NCI-H146 treated with DMSO at 0.1 percent for 48 hours (cell line): Measurements from ENCODE around the gene AMIGO3.

Experiments used
- DNase-seq: peaks from one replicate; lab custom pipeline; 2025; ENCODE audit not compliant: unreplicated experiment; lab: John Stamatoyannopoulos, UW

Gene AMIGO3

DNA sequence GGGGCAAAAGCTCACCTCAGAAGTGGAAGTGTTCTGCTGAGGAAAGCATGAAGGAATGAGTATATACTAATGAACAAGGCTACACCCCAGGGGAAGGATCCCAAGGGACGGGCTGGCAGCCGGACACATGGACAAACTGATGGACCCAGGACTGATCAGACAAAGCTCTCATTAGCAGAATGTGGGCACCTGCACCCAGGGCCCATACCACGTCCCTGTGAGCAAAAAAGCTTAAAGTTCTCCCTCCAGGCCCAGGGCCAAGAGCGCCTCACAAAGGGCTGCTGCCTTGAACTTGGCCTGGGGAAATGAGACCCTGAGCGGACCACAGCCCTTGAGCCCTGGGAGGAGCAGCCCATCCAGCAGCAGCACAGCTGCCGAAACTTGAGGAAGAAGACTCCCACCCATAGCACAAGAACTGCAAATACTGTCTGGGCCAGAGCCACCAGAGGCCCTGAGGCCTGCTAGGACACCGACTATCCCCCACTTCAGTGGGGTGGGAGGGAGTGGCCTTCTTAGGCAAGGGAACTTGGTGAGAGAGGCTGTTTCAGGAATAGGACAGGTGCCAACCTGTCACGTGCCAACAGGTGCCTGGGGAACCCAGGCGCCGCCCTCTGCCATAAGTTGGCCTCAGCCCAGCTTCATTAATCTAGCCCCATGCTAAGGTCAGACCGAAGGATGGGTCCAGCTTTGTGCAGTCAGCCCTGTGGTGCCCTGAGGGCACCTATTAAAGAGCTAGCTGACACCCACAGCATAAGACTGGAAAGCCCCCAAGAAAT is 6.6 kb upstream of the AMIGO3 start:
- no peak for DNase-seq

DNA sequence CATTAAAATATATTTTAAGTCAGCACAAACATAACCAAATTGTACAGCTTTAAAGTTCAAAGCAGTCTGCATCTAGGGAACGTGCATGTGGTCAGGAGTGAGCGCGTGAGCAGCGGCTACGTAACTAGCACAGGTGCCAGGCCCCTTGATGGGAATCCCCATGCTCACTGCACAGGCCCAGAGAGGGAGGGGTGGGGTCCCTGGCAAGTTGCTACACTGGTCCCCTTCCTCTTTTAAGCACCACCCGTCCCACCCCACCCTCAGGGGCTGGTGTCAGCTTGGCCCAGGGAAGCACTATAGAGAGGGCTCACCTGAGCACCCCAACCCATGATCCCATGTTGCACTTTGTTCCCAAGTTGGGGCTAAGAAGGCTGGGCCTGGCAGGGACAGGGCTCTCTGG is 5.1 kb upstream of the AMIGO3 start:
- no peak for DNase-seq

DNA sequence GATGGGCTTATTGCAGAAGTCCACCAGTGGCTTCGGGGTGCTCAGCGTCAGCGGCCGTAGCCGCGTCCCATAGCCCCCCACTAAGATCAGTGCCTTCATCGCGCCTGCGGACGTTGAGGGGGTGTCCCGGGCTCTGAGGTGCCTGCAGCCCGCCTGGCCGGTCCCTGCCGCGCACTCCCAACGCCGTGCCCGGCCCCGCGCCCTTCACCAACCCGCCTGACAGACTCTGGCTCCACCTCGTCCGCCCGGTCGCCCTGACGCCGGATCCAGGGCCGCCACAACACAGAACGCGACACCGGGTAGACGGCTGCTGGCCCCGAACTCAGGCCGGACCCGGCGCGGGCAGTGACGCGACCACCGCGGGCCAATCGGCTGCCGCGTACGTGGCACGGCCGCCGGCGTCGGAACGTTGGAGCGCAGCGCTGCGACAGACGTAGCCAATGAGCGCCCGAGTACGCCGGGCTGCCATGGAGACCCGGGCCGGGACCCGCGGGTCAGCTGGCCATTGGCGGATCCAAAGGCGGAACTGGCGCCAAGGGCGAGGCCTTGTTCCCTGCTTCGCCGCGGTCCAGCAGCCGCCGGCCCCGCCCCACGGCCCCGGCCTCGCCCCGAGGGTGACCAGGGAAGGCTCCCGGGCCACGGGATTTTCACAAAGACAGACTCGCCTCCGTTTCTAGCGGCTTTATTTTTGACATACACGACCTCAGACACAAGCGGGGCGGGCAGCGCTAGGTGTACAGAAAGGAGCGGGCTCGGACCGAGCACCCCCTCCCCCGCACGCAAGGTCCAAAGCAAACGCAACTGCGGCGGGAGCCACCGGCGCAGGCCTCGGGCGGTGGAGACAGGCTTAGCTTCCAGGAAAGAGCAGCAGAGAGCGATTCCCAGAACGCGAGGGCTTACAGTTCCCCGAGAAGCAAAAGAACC is 4.4 kb upstream of the AMIGO3 start, which contains the start of gene GMPPB:
GMPPB (minus strand) TSS at position 324 of the 924 bp plus-strand sequence; CDS start at position 99, 225 bp downstream.
- peak; percentile 72 for DNase-seq

DNA sequence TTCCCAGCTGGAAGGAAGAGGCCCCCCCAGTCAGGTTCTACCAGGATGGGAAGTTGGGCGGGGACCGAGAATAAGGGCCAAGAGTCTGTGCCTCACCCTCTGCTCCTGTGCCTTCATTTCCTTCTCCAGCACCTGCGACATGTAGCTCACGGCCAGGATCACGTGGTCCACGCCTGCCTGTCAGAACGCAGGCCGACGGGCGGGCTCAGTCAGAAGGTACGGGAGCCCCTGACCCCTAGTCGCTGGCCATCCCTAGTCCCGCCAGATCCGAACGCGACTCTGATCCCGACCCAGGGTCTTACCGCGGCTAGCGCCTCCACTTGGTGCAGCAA is 3.8 kb upstream of the AMIGO3 start:
- peak; percentile 3 for DNase-seq

DNA sequence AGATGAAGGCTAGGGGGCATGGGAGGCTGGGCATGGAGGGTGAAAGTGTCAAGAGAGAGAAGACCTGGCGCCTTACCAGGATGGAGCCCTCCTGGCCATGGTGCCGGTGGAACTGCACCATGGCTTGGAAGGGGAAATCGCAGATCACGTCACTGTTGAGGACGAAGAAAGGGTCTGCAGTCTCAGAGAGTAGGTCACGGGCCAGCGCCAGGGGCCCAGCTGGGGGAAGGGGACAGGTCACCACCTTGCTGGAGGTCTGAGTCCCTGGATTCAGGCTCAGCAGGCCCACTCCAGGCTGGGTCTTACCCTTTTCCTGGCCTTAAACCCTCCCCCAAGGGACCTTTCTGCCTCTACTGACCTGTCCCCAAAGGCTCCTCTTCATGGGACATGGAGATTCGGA is 3.4 kb upstream of the AMIGO3 start:
- DNase-seq: no peak

DNA sequence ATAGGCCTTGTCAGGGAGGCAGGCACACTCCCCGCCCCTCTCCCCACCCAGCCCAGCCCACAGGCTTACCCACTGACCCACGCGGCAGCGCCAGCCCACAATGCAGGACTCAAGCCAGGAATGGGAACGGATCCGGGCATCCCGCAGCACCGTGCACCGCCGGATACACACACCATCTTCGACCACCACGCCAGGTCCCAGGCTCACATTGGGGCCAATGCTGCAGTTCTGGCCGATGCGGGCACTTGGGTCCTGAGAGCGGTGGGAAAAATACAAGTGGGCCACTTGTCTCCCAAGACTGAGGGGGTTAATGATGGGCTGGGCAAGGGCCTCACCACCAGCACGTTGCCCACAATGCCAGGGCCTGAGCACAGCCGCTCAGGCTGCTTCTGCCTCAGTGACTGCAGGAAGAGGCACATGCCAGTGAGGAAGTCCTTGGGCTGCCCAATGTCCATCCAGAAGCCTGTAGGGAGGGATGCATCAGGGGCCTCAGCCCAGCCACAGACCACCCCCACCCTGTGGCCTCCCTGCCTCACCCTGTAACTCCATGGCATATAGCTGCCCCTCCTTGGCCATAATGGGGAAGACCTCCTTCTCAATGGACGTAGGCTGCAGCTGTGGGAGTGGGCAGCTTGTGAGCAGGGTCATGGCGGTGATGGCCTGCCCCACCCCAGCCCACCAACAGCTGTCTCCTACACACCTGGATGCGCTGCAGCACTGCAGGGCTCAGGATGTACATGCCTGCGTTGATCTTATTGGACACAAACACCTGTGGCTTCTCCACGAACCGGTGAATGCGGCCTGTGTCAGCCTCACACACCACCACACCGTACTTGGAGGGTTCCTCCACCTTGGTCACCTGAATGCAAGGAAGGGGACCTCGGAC is 2.7 kb upstream of the AMIGO3 start:
- DNase-seq: no peak

DNA sequence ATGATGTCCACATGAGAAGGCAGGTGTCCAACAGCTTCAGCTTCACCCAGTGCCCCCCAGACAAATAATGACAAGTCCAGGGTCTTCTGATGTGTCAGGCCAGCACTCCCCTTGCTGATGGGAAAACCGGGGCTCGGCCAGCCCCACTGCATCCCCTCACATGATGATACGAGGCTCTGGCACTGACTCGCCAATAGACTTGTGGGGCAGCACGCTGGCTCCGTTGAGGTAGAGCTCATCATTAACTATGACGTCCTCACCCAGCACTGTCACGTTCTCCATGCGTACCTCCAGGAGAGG is 2.1 kb upstream of the AMIGO3 start:
- DNase-seq: no peak

DNA sequence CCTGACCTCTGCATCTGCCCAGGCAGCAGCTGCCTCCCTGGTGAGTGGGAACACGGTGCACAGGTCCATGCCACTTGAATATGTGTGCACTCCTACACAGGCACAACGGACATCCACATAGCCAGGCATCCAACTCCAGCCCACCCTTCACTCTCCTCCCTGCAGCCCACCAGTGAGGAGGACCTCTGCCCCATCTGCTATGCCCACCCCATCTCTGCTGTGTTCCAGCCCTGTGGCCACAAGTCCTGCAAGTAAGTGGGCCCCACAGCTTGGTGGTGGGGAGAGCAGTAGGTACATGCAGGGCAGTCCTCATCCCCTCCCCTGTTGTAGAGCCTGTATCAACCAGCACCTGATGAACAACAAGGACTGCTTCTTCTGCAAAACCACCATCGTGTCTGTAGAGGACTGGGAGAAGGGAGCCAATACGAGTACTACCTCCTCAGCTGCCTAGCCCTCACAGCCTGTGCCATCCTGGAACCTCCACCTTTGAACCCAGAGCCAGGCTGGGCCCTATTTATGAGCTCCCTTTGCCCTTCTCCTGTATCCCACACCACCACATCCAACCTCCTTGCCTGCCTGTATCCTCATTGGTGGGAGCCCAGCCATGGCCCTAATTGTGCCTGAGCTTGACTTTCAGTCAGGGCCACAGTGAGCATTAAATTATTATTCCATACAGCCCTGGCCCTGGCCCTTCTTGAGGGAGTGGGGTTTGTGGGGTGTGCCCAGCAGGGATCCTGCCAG is 1.5 kb upstream of the AMIGO3 start:
- DNase-seq: no peak

DNA sequence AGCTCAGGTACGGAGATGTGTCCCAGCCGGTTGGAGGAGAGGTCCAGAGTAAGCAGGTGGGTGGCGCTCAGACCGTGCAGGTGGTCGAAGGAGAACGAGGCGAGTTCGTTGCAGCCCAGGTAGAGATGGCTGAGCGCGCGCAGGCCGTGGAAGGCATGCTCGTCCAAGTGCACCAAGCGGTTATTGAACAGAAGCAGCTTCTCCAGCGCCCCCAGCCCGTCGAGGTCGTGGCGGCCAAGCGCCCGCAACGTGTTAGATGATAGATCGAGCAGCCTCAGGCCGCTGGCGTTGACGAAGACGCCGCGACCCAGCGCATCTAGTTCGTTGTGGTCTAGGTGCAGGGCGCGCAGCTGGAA is 648 bp downstream of the AMIGO3 start:
- peak; percentile 29 for DNase-seq

DNA sequence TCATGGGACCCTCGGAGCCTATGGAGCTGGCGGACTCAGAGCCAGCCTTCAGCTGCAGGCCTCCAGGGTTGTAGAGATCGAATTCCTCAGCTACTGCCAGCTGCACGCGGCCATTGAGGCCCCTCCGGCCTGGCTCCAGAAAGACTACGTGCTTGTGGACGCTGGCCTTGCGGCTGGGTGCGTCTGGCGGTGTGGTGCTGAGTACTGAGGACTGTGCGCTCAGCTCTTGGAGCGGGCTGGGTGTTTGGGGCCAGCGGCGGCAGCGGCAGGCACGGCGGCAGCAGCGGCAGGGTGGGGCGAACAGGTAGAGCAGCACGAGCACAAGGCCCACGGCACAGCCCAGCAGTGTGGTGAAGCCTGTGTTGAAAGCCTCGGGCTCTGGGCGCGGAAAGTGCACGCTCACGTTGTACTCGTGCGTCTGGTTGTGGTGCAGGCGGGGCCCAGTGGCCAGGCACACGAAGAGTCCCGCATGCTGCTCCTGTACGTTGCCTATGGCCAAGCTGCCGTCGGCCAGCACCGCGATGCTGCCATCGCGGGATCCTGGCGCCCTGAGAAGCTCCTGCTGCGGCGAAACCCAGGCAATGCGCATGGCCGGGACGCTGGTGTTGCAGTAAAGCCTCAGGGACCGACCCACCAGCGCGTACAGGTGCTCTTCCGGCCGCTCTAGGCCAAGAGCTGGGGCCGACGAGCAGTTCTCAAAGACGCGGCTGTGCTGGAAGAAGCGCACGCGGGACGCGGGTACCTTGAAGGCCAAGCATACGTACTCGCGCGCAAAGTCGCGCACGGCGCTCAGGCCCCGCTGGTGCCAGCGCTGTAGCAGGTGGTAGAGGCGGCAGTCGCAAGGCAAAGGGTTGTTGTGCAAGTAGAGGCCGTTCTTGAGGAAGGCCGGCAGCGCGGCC is 1.3 kb downstream of the AMIGO3 start:
- DNase-seq: no peak

DNA sequence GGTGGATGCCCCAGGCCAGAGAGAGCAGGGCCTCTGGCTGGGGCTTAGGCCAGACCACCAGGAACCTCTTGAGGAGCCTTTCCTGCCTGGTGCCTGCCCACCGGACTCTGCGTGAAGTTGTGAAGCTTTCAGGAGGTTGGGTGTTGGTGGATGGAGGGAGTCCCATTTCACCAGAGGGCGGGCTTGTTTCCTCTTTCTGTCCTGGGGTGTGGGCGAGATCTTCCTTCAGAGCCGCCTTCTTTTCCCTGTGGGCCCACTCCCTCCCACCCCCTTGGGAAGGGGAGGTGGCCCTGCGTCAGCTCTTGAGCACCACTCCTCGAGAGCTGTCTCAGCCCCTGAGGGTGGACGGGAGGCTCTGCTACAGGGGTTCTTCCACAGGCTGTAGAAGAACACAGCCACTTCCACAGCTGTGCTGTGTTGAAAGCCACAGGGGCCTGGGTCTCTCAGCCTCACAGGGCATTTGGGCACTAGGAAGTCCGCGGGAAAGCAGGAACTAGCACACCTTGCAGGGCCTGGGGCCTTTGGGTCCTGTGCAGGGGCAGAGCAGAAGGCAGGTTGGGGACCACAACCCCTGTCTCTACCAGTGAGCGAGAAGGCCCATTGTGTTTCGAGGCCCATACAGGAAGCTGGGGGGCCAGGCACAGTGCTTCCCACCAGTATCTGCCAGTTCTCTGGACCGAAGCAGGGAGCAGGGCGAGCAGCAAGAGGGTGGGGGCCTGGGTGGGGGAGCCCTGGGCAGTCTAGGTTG is 2.1 kb downstream of the AMIGO3 start:
- DNase-seq: no peak

DNA sequence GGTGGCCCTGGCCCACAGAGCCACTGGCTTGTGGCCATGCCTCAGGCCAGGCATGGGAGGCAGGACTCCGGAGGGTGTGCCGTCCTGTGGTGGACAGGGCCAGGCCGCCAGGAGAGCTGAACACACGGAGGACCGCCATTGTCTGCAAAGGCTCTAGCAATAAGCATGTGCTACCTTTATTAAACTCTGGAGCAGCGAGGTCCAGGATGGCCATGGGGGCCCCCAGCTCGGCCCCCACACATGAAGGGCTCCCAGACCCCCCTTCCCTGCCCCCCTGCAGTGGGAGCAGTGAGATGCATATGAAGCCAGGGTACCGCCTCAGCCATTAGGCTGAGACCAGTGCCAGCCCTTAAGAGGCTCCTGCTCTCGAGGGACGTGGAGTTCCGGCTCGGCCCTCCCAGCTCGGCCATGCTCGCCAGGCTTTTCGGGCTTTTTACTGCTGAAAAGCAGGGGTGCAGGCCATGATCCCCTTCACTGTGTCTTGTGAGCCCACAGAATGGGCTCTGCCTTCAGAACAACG is 2.7 kb downstream of the AMIGO3 start:
- DNase-seq: no peak

DNA sequence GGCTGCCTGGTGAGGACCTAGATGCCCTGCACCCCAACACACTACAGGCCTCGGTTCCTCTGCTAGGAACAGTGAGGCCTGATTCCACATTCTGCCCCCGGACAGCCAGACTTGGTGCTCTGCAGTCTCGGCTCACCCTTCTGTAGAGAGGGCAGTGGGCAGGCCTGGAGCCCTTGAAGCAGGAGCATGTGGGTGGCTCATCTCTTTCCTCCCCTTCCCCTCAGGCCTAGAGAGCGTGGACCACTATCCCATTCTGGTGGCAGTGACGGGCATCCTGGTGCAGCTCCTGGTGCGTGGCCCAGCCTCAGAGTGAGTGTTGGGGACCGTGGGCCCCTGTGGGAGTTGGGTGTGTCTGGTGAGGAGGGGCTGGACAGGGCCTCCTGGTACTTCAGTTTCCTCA is 3.3 kb downstream of the AMIGO3 start:
- DNase-seq: no peak

DNA sequence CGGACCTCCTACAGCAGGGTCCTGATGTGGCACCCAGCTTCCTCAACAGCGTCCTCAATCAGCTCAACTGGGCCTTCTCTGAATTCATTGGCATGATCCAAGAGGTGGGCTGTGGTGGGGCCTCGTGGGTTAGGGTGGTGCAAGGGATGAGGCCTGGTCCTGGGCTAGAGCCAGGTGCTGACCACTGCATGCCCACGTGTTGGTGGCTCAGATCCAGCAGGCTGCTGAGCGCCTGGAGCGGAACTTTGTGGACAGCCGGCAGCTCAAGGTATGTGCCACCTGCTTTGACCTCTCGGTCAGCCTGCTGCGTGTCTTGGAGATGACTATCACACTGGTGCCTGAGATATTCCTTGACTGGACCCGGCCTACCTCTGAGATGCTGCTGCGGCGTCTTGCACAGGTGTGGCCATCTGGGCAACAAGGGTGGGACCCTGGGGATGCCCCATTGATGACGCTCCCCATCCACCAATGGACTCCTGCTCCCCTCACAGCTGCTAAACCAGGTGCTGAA is 3.8 kb downstream of the AMIGO3 start:
- DNase-seq: no peak

DNA sequence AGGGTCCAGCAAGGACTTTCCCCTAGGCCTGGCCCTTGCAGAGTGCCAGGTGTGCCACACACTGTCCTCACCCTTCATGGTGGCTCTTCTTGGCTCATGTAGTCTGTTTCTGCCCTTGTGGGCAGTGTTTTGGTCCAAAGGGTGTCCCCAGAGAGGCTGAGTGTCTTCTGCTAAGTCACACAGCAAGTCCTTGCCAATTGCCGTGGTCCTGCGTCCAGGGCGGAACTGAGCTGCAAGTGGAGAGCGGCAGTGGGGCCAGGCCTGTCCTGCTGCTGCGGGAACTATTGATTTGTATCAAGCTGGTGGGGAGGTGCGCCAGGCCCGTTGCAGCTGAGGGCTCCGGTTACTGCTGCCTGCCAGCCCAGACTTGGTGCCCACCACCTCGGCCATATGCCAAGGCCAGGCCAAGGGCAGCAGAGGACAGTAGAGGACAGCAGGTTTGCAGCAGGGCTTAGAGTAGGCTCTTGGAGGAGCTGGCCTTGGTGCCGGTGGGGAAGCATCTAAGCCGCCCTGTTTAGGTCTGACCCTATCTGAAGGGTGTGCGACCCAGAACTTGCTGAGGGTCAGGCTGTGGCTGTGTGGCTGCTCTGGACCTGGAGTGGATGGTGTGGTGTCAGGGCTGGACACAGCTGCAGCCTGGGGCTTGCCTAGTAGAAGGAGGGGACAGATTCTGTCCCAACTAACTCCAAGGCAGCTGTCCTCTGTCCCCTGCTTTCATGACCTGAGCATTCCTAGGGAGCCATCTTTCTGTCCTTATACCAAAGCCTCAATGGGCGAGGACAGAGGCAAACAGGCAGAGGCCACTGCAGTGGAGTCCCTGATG is 4.5 kb downstream of the AMIGO3 start:
- DNase-seq: no peak

DNA sequence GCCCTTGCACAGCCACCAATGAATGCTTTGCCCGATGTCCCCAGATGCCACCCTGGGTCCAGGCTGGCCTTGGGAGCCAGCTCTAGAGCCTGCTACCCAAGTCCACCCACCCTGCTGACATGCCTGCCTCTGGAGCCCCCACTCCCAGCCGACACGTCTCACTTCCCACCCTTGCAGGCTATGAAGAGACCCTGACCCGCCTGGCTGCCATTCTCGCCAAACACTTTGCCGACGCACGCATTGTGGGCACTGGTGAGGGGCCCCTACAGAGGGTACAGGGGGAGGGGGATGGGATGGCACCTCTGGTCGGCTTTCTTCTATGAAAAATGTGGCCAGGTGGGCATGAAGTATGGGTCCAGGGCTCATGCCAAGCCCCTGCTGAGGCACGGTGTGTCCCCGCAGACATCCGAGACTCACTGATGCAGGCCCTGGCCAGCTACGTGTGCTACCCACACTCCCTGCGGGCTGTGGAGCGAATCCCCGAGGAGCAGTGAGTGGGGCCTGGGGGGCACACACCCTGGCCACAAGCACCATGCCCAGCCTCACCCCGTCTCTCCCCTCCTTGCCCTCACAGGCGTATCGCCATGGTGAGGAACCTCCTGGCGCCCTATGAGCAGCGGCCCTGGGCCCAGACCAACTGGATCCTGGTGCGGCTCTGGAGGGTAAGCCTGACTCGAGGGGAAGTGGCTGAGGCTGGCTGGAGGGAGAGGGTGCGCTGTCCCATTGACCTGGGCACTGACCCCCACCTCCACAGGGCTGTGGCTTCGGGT is 6.0 kb downstream of the AMIGO3 start:
- DNase-seq: no peak
